ENCODE data around the gene MOB4.
"Not testable (repeated sequence)": the region's sequence is repeated elsewhere in the genome, so short reads cannot be mapped to it uniquely, and the experiment has no call there.

- TF ChIP-seq CTCF (IDR thresholded peaks at IDR 0.05); ZFX (IDR thresholded peaks at IDR 0.05; ENCODE audit: borderline replicate concordance): not testable (repeated sequence)
These were observed 35.4 kb downstream of the MOB4 start for GRCh38 chr2:197551260-197551659.
